Lung (tissue), 12 donors: ENCODE data around the gene TGM2. TPM values are rescaled to one million over a fixed set of nuclear protein-coding genes. Genes with fewer than 3 reads are reported as not detected.

Experiments used
- ATAC-seq: fragments of 200-7000 bp; cut with Tn5 transposase; one replicate; pipeline ENCODE4 v1.9.1; 2020; ENCODE audit warnings: moderate number of reproducible peaks; ENCODE audit not compliant: insufficient read depth, low FRiP score
- DNase-seq, 3 donors: peaks; one replicate each; pipeline ENCODE4 v3.0.0-alpha.2; 2013 to 2017
- H3K27ac ChIP-seq, 2 donors: one replicate each; pipeline ENCODE4 v1.5.1; 2013; ENCODE audit warnings: mild to moderate bottlenecking in 2 of 2, moderate library complexity in 2 of 2, control low read depth in 1 of 2, inconsistent platforms in 1 of 2, low read depth in 1 of 2, low read length in 1 of 2
- H3K27me3 ChIP-seq, 3 donors: one replicate each; pipeline ENCODE4 v1.5.1; 2013; ENCODE audit warnings: low read length in 2 of 3; ENCODE audit not compliant: control insufficient read depth in 3 of 3, insufficient read depth in 3 of 3
- H3K36me3 ChIP-seq, 4 donors: one replicate each; pipeline ENCODE4 v1.5.1; 2013; ENCODE audit warnings: low read length in 4 of 4, mild to moderate bottlenecking in 1 of 4, moderate library complexity in 1 of 4; ENCODE audit not compliant: control insufficient read depth in 4 of 4, insufficient read depth in 4 of 4
- H3K4me1 ChIP-seq, 5 donors: one replicate each; pipeline ENCODE4 v1.5.1; 2013; ENCODE audit warnings: low read length in 5 of 5, mild to moderate bottlenecking in 2 of 5, moderate library complexity in 1 of 5; ENCODE audit not compliant: control insufficient read depth in 5 of 5, insufficient read depth in 5 of 5
- H3K4me3 ChIP-seq: one replicate; pipeline ENCODE4 v1.5.1; 2013; ENCODE audit warnings: mild to moderate bottlenecking, control low read depth, moderate library complexity
- H3K9ac ChIP-seq, 2 donors: one replicate each; pipeline ENCODE4 v1.5.1; 2013; ENCODE audit warnings: low read length in 2 of 2, control low read depth in 1 of 2; ENCODE audit not compliant: insufficient read depth in 1 of 2
- H3K9me3 ChIP-seq, 4 donors: one replicate each; pipeline ENCODE4 v1.5.1; 2013; ENCODE audit warnings: low read length in 3 of 4, mild to moderate bottlenecking in 1 of 4, moderate library complexity in 1 of 4; ENCODE audit not compliant: control insufficient read depth in 4 of 4, insufficient read depth in 3 of 4
- WGBS, 2 donors: extraction: QIAGEN DNeasy Blood & Tissue Kit; methylation state at CpG; one replicate each; pipeline ENCODE4 v1.1.7; 2013; 5-methylcytosine and 5-hydroxymethylcytosine counted together
- polyA plus RNA-seq, 2 donors: library from polyadenylated mRNA; stranded (reverse); fragments of 200-250 nt; gene quantifications; one replicate each; pipeline ENCODE4 v1.2.1, GENCODE V29; 2013
- total RNA-seq, 2 donors: library from RNA; depleted of rRNA in 1 of 2; stranded (reverse); fragments of >200 nt in 1 of 2; gene quantifications; one replicate each; pipeline ENCODE4 v1.2.1, GENCODE V29; 2014 to 2021
- TF ChIP-seq, protein P1 (sequence below): IDR thresholded peaks from 2 replicates; pipeline ENCODE4 v1.5.1; 2012; ENCODE audit warnings: mild to moderate bottlenecking; ENCODE audit errors: control extremely low read depth, extremely low read depth
- donor health status: control.
- donor health status: control.
- donor health status: Bipolar disorder and iron deficiency.
- donor health status: healthy.
- donor health status: DM: yes; HTN: yes; CAD: no.

TGM2 gene
- total and polyA plus RNA-seq, 4 donors = 85.0 to 476 (median 325) TPM

DNA sequence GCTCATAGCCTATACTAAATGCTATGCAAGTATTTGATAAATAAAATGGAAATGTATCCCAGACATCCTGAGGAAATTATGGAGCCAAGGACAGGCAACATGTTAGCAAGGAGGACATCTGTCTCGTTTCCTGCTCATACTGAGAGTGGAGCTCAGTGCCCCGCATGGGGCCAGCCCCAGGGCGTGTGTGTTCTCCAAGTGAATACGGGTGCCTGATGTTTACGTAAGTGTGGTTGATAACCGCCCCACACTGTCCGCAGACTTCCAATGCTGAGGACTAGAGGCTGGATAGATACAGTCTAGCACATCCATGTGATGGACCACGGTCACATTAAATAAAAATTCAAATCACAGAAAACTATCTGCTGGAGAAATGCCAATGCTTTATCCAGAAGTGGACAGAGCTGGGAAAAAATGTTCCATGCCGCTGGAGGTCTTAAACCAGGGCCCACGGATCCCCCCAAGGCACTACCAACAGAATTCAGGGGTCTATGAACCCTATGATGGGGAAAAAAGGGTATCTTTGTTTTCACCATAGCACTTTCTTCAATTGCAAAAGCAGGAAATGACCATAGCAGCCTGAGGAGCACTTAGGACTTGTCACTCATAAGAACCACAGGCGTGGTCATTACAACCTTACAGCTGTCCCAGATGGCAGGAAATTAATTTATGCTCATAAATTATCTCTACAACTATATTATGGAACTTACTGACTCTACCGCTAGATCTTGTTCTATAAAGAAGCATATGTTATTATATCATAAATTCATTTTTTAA lies 24.9 kb downstream of the TGM2 start:
- Histone ChIP-seq H3K9ac (no peak overlapping the region), H3K4me1 (peaks cover 0 to 36% (median 25%) of the 10 kb centered on the region in 5 donors), H3K27ac (peak overlapping the region in 1 of 2 donors; percentile 61), H3K4me3 (no peak overlapping the region), H3K36me3 (peaks cover 23 to 40% (median 32%) of the 10 kb centered on the region in 4 donors), H3K27me3 (no peaks in the 10 kb centered on the region), H3K9me3 (no peaks in the 10 kb centered on the region)
- TF ChIP-seq, protein P1, sequence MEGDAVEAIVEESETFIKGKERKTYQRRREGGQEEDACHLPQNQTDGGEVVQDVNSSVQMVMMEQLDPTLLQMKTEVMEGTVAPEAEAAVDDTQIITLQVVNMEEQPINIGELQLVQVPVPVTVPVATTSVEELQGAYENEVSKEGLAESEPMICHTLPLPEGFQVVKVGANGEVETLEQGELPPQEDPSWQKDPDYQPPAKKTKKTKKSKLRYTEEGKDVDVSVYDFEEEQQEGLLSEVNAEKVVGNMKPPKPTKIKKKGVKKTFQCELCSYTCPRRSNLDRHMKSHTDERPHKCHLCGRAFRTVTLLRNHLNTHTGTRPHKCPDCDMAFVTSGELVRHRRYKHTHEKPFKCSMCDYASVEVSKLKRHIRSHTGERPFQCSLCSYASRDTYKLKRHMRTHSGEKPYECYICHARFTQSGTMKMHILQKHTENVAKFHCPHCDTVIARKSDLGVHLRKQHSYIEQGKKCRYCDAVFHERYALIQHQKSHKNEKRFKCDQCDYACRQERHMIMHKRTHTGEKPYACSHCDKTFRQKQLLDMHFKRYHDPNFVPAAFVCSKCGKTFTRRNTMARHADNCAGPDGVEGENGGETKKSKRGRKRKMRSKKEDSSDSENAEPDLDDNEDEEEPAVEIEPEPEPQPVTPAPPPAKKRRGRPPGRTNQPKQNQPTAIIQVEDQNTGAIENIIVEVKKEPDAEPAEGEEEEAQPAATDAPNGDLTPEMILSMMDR = no peak
- WGBS, 2 donors = 51 to 65% methylated on average over 12 of the region's 12 CpGs
- ATAC-seq (no peak), DNase-seq (peak; percentile 48 to 61 (median 54))

DNA sequence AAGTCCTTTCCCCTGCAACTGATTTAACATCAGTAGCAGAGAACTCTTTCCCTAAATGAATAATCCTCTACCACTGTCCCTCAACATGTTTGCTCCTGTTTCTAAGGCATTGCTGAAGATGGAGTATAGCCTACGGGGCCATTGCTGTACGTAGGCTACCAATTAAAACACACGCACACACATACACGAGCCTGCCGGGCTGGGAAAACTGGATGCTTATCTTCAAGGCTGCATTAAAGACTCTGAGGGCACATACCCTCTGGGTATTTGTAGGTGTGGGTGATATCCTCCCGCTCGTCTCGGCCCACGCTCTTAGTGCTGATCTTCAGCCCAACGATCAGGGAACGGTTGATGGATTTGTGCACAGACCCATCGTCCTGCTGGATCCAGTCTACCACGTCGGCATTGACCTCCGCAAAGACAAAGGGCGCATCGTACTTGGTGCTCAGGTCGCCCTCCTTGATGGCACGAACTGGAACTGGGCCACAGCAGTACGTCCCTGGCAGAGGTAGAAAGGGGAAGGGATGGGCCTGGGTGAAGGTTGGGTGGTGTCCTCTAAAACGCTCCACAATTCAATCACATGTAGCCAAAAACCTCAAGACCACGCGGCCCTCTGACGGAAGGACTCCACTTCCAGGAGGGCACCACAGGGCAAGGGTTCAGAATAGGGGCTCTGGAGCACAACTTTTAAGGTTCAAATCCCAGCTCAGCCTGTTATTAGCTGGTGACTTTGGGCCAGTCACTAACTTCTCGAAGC lies 25.7 kb downstream of the TGM2 start:
- 89 to 90% methylated on average over 25 of the region's 25 CpGs for WGBS, 2 donors
- DNase-seq = peak in 1 of 3 donors; percentile 8

DNA sequence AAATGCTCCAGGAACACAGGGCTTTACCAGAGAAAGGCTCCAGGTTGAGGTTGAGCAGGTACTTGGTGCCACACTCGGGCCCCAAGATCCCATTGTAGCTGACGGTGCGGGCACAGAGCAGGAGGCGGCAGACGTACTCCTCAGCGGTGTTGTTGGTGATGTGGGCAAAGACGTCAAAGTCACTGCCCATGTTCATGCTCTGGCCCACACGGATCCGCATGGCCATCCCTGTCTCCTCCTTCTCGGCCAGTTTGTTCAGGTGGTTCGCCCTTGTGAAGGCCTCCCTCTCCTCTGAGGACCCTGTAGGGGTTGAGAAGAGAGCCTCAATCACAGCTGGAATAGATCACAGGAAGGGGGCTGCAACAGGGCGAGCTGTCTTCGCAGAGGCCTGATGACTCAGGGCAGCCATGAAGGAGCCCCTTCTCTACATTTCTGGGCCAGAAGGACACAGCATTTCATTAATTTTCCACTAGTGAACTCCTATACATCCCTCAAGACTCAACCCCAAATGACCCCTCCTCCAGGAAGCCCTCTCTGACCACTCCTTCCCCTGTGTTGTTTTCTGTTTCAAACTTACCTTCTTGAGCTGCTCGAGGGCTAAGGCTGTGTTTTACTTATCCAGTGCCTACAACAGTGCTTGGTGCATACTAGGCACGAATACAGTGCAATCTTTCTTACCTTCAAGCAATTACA lies 26.8 kb downstream of the TGM2 start:
- Histone ChIP-seq H3K36me3 (peaks cover 24 to 39% (median 30%) of the 10 kb centered on the region in 4 donors), H3K9me3 (no peaks in the 10 kb centered on the region), H3K4me3 (no peak overlapping the region), H3K4me1 (peaks cover 0 to 21% (median 15%) of the 10 kb centered on the region in 5 donors), H3K27ac (peak overlapping the region in 1 of 2 donors; percentile 49), H3K27me3 (no peaks in the 10 kb centered on the region), H3K9ac (no peak overlapping the region)
- DNase-seq (peak in 1 of 3 donors; percentile 5), ATAC-seq (no peak)
- WGBS, 2 donors = 94 to 95% methylated on average over 15 of the region's 15 CpGs
- TF ChIP-seq, protein P1 = no peak

More for the DNA sequence above, 25.7 kb downstream of the TGM2 start:
- ATAC-seq = no peak
- peaks cover 0 to 29% (median 25%) of the 10 kb centered on the region in 5 donors for H3K4me1 ChIP-seq
- no peaks in the 10 kb centered on the region for H3K9me3 ChIP-seq
- H3K4me3 ChIP-seq = no peak overlapping the region
- H3K27ac ChIP-seq = peak overlapping the region in 1 of 2 donors; percentile 62
- no peaks in the 10 kb centered on the region for H3K27me3 ChIP-seq
- TF ChIP-seq, protein P1 = no peak
- peaks cover 23 to 37% (median 30%) of the 10 kb centered on the region in 4 donors for H3K36me3 ChIP-seq
- H3K9ac ChIP-seq = no peak overlapping the region
